ENCODE measurements around the gene POU2F1.

POU2F1 gene

DNA sequence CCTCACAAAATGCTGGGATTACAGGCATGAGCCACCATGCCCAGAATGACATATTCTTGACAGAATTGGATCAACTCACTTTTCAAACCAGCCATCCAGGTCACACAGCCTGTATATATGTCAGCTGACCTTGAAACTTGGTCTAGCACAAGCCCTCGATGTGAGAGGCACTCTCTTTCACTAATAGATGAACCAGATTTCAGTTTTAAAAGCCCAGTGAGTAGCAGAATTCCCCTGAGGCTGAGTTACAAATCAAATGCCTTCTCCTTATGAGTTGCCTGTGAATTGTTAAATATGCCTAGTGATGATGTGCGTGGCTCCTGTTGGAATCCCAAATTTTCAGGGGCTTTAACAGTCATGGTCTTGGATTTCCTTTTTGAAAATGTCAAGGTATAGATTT, 208.9 kb downstream of the POU2F1 start:
- FAIRE-seq, result no peak

DNA sequence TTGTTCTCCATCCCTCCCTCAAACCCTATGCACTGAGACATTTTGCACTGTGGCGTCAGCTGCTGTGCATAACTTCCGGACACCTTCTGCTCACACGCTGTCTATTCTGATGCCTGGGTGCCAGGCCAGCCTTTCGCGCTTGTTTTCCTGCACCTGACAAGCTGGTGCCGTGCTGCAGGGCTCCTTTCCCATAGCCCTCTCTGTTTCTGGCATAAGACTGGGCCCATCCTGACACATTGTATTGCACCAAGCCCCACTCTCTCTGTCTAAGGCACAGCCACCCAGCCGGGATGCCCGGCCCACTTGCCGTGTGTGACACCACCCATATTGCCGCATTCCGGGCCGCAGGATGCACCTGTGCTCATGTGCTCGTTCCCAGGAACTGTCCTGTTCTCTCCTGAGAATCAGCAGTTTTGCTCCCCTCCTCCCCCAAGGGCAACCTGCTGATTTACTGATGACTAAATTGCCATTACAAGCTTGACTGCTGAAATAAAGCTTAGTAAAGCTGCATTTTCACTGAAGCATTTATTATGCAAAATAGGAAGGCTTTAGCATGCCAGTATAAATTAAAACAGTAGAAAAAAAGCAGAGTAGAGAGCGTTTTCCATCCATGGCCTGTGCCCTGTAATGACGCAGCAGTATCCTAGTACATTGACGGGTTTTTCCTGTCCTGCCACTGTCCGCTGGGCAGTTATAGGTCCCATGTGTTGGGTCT, 209.6 kb downstream of the POU2F1 start:
- FAIRE-seq, result no peak

DNA sequence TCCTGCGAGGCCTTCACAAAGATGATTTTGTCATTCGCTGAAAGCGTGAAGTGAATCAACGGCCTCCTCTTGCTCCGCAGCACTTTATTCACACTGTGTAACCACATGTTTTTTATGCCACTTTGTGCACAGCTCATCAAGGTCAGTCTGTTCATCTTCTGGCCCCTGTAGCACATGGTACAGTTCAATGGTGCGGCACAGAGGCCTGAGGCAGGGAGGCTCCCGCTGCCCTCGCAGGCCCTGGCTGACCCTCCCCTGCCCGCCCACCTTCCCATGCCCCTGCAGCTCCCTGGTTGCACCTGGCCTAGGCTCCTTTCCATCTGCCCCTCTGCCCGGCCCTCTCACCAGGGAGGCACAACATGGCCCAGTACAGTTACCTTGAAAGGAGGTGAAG, 210.2 kb downstream of the POU2F1 start:
- no peak for FAIRE-seq

GRCh38 chr1:167431261-167431908, 210.7 kb downstream of the POU2F1 start:
- no peak for FAIRE-seq

DNA sequence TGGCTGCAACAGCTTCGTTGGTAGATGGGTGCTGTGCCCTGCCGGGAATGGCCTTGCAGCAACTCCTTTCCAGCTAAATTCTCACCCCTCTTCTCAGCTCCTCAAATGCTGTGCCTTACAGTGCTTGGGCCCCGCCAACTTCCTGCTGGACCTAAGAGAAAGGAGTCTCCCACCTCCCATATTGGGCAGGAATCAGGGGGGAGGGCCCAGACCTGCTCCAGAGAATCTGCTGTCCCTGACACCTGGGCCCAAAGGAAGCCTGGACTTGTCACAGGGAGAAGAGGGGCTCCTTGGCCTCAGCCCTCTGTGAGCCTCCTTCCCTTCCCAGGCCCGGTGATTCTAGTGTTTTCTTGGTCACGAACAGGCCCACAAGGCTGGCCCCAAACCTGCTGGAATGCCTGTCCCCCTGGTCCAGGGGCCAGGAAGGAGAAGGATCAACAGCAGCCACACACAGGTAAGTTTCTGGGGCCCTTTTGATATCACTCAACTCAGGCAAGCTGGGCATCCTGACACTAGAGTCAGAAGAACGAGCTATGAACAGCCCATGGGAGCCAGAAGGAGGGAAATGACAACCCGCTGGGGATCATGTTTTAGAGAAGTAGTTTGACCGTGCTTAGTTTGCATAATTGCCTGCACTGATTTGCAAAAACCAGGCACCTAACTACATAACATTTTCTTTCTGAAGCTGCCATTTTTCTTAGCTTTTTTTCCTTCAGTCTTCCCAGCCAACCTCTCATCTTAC, 211.4 kb downstream of the POU2F1 start:
- no peak for FAIRE-seq

DNA sequence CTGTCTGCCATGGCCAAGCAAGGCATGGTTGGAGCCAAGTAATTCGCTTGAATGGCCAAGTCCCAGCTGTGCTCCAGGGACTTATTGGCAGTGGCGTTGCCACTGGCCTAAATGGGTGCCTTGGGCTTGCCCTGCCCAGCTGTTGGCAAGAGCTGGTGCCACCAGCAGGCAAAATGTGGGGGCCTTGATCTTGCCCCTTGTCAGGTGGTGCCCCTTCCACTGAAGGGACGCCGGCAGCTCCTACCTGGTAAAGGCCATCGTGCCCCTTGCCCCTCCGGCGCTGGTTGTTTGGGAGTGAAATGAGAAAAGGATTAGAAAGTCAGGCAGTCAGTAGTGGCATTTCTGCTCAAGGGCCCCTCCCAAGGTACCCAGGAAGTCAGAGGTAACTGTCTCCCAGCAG, 212.1 kb downstream of the POU2F1 start:
- no peak for FAIRE-seq

DNA sequence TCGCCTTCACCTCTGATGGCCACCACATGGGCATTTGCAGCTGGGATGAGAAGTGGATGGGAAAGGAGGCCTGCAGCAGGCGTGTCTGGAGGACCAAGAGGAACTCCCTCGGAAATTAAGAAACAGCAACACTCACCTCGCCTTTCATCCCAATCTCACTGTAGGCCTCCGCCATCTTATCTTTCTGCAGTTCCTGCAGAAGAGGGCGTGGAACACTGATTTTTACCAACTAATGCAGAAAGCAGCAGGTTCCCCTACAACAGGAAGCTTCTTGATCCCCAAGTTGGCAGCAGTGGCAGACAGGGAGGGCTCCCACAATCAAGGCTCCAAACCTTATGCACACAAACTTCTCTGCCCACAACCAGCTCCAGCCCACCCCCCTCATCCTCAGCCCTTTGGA, 213.2 kb downstream of the POU2F1 start:
- no peak for FAIRE-seq

DNA sequence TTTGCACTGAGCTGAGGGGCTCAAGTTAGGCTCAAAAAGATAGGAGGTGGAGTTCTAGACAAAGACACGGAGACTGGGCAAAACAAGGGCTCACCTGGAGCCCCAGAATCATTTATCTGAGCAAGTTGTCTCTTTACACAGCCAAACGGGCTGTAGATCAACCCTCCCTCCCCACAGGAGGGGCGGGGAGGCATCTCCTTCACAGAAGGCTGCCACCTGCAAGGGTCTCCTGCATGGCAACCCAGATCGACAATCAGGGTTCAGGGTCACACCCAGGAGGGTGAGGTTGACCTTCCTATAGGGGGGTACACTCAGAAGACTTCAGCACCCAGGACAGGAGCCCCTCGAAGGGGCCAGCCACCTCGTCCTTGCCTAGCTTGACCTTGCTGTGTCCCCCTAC, 213.6 kb downstream of the POU2F1 start:
- no peak for FAIRE-seq

- FAIRE-seq, result no peak
Measured at GRCh38 chr1:167435484-167435883, 214.8 kb downstream of the POU2F1 start.

GRCh38 chr1:167438171-167439138, 217.8 kb downstream of the POU2F1 start:
- FAIRE-seq, result no peak

DNA sequence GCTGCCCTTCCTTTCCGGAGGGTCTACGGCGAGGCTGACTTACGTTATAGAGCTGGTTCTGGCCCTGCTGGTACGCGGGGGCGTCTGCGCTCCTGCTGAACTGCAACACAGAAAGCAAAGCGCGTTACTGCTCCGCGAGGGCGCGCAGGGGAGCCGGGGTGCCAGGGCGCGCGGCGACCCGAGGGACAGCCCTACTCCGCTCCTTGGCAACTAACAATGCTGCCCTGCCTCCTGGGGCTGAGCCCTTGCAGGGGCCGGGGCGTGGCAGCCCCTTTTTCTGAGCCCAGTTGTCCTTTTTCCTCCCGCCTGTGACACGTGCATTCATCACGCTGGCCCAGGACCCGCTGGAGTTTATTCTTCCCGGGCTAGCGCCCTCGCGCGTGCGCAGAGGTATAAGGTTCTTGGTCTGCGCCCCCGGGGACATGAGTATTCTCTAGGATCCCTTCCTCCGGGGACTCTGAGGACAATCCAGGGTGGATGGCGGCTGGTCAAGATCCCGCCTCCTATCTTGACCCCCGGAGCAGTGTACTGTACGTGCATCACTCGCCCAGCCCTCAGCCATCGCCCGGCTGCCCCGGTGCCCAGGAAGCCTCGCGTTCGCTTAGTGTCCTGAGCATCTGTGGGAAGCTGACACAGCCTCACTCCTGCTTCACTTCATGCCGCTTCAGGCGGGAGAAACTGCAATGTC, 218.8 kb downstream of the POU2F1 start:
- FAIRE-seq, result no peak

- no peak for FAIRE-seq
Measured at GRCh38 chr1:167440345-167440744, 219.7 kb downstream of the POU2F1 start.

DNA sequence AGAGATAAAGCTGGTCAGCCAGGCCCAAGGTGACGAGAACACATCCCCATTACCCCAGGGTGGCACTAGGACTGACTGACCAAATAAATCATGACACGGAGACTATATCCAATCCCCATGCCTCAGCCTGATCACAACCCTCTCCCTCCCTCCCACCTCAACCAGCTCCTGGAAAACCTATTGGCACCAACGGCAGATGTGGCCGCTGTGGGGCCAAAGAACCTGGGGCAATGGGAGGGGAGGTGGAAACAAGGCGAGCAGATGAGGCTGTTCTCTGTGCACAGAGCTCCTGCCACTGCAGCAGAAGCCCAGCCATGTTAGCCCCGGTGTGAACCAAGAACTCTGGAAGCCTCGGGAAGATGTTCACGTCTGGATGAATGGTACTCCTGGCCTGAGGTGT, 220.1 kb downstream of the POU2F1 start:
- FAIRE-seq, result no peak

DNA sequence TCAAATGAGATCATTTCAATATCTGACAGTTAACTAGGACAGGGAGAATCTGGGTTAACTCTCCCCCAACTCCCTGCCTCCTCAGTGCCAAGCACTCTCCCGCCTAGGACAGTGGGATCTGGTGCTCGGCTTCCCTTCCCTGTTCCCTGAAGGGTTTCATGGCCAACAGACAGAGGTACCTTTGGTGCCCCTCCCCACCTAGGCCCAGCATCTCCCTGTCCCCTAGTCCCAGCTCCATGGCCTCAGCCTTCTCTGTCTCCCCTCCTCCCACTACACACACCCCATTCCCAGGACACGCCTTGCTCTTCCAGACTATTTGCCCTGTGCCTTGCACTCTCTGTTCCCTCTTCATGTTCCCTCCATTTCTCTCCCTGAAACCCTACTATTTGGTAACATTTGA, 220.5 kb downstream of the POU2F1 start:
- FAIRE-seq, result no peak

- no peak for FAIRE-seq
Measured at GRCh38 chr1:167442142-167442848, 221.6 kb downstream of the POU2F1 start.

- no peak for FAIRE-seq
Measured at GRCh38 chr1:167442854-167443565, 222.3 kb downstream of the POU2F1 start.

- FAIRE-seq, result no peak
Measured at GRCh38 chr1:167443757-167444156, 223.1 kb downstream of the POU2F1 start.

DNA sequence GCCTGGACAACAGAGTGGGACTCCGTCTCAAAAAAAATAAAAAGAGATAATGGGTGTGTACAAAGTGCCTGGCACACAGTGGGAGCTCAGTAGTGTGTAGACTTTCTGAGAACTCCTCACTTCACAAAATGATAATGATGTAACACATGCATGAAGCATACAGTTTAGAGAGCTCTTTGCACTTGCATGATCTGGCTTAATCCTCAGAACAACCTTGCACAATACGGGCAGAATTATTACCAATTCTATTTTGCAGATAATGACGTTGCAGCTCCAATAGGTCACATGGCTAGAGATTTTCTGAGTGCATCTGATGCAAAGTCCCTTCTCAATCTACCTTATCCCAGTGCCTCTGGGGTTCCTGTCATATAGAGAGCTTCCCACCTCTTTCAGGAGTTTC, 226.3 kb downstream of the POU2F1 start:
- FAIRE-seq, result no peak

- FAIRE-seq, result no peak
Measured at GRCh38 chr1:167447521-167448136, 226.9 kb downstream of the POU2F1 start.

GRCh38 chr1:167450843-167451242, 230.2 kb downstream of the POU2F1 start:
- FAIRE-seq, result no peak

Measured in islet of Langerhans (tissue), 1 donor.